Measurements from ENCODE around the gene JAKMIP3.

JAKMIP3 gene

GRCh38 chr10:132044803-132045202 lies 20.9 kb upstream of the JAKMIP3 start:
- no peak for DNase-seq

GRCh38 chr10:132045324-132045723 lies 20.4 kb upstream of the JAKMIP3 start:
- no peak for DNase-seq

GRCh38 chr10:132047575-132048293 lies 18.0 kb upstream of the JAKMIP3 start:
- DNase-seq = no peak

- DNase-seq = peak in 1 of 2 experiments; percentile 15
These were observed 17.5 kb upstream of the JAKMIP3 start for GRCh38 chr10:132048294-132048667.

- no peak for DNase-seq
These were observed 15.6 kb upstream of the JAKMIP3 start for GRCh38 chr10:132050191-132050590.

GRCh38 chr10:132052124-132052523 lies 13.6 kb upstream of the JAKMIP3 start:
- DNase-seq = no peak

GRCh38 chr10:132054564-132054963 lies 11.2 kb upstream of the JAKMIP3 start:
- no peak for DNase-seq

- no peak for DNase-seq
These were observed 10.1 kb upstream of the JAKMIP3 start for GRCh38 chr10:132055616-132056015.

- no peak for DNase-seq
These were observed 9.1 kb upstream of the JAKMIP3 start for GRCh38 chr10:132056663-132057062.

- no peak for DNase-seq
These were observed 8.5 kb upstream of the JAKMIP3 start for GRCh38 chr10:132057191-132057681.

GRCh38 chr10:132058111-132058745 lies 7.5 kb upstream of the JAKMIP3 start:
- no peak for DNase-seq

- DNase-seq = no peak
These were observed 6.7 kb upstream of the JAKMIP3 start for GRCh38 chr10:132058793-132059759.

- DNase-seq = no peak
These were observed 5.8 kb upstream of the JAKMIP3 start for GRCh38 chr10:132059760-132060508.

GRCh38 chr10:132061030-132061429 lies 4.7 kb upstream of the JAKMIP3 start:
- DNase-seq = no peak

- DNase-seq = no peak
These were observed 4.3 kb upstream of the JAKMIP3 start for GRCh38 chr10:132061465-132061864.

- no peak for DNase-seq
These were observed 3.6 kb upstream of the JAKMIP3 start for GRCh38 chr10:132062116-132062515.

- DNase-seq = no peak
These were observed 2.9 kb upstream of the JAKMIP3 start for GRCh38 chr10:132062641-132063390.

GRCh38 chr10:132063432-132063831 lies 2.3 kb upstream of the JAKMIP3 start:
- no peak for DNase-seq

GRCh38 chr10:132064082-132064755 lies 1.5 kb upstream of the JAKMIP3 start:
- DNase-seq = no peak

- no peak for DNase-seq
These were observed 842 bp upstream of the JAKMIP3 start for GRCh38 chr10:132064771-132065437.

- DNase-seq = peak in 1 of 2 experiments; percentile 14
These were observed 440 bp downstream of the JAKMIP3 start for GRCh38 chr10:132066186-132066585.

All from SHP77 (cell line).